ENCODE results near the gene SERPINA9.

GRCh38 chr14:94427016-94427613, 48.9 kb downstream of the SERPINA9 start:
- TF ChIP-seq CTCF (conservative IDR thresholded peaks at IDR 0.05; ENCODE audit: low read length) (no peak), EZH2phosphoT487 (IDR thresholded peaks at IDR 0.05; ENCODE audit: borderline replicate concordance, low read depth, low read length) (no peak)
